IMR-90 (cell line): ENCODE measurements around the gene GLI1. TPM values are rescaled to one million over a fixed set of nuclear protein-coding genes. Genes with fewer than 3 reads are reported as not detected.

Experiments
- ATAC-seq: fragments of 200-7000 bp; cut with Tn5 transposase; 2 replicates; pipeline ENCODE4 v1.9.1; 2020; ENCODE audit warnings: low read depth, mild to moderate bottlenecking, moderate library complexity
- BruUV-seq: library from RNA; stranded (reverse); fragments of 400-500 nt; replicated peaks from 2 replicates; lab custom pipeline; 2021; lab: Mats Ljungman, UMichigan
- CTCF ChIA-PET: fragments of 300-600 bp; formaldehyde crosslinking; extraction: SDS; loops from one replicate; lab custom pipeline; 2021; ENCODE audit warnings: antibody characterized with exemption; lab: Yijun Ruan, JAX
- POLR2A ChIA-PET: fragments of 300-600 bp; sonication (Branson Sonifier 250); formaldehyde crosslinking; loops from one replicate; lab custom pipeline; 2022; ENCODE audit warnings: antibody characterized with exemption; ENCODE audit not compliant: unreplicated experiment; lab: Charles Lee
- DNase-seq: peaks from one replicate; pipeline ENCODE4 v3.0.0; 2013
- H2AFZ ChIP-seq: replicated peaks from 2 replicates; pipeline ENCODE3; 2013; ENCODE audit warnings: low read length, mild to moderate bottlenecking; ENCODE audit not compliant: poor library complexity
- H2AK5ac ChIP-seq: 2 replicates; pipeline ENCODE4 v1.6.1; 2013; ENCODE audit warnings: low read depth, low read length, inconsistent platforms
- H2AK9ac ChIP-seq: replicated peaks from 2 replicates; pipeline ENCODE3; 2013; ENCODE audit warnings: mild to moderate bottlenecking, low read depth, low read length, moderate library complexity; ENCODE audit not compliant: poor library complexity
- H2BK120ac ChIP-seq: 2 replicates; pipeline ENCODE4 v1.6.1; 2013; ENCODE audit warnings: low read depth, low read length, inconsistent platforms
- H2BK15ac ChIP-seq: 3 replicates; pipeline ENCODE4 v1.6.1; 2013; ENCODE audit warnings: low read depth, low read length, inconsistent platforms
- H2BK20ac ChIP-seq: 2 replicates; pipeline ENCODE4 v1.6.1; 2013; ENCODE audit warnings: low read depth, mild to moderate bottlenecking, inconsistent platforms, low read length, moderate library complexity
- H2BK5ac ChIP-seq: 2 replicates; pipeline ENCODE4 v1.6.1; 2013; ENCODE audit warnings: mild to moderate bottlenecking, low read depth, low read length, inconsistent platforms; ENCODE audit not compliant: poor library complexity, severe bottlenecking
- H3K14ac ChIP-seq: replicated peaks from 2 replicates; pipeline ENCODE4 v1.6.1; 2013; ENCODE audit warnings: low read depth, low read length, inconsistent platforms
- H3K18ac ChIP-seq: 2 replicates; pipeline ENCODE4 v1.6.1; 2013; ENCODE audit warnings: low read depth, low read length, control low read depth
- H3K23ac ChIP-seq: 2 replicates; pipeline ENCODE4 v1.6.1; 2013; ENCODE audit warnings: low read depth, low read length, inconsistent platforms
- H3K27ac ChIP-seq: 2 replicates; pipeline ENCODE4 v1.5.1; 2013; ENCODE audit warnings: mild to moderate bottlenecking, control low read depth, low read length; ENCODE audit not compliant: insufficient read depth
- H3K27me3 ChIP-seq: 2 replicates; pipeline ENCODE4 v1.6.1; 2013; ENCODE audit warnings: low read length; ENCODE audit not compliant: control insufficient read depth, insufficient read depth
- H3K36me3 ChIP-seq: 2 replicates; pipeline ENCODE4 v1.6.1; 2013; ENCODE audit warnings: low read length, mixed read lengths; ENCODE audit not compliant: control insufficient read depth, insufficient read depth
- H3K4ac ChIP-seq: 2 replicates; pipeline ENCODE4 v1.6.1; 2013; ENCODE audit warnings: low read depth, low read length, inconsistent platforms
- H3K4me1 ChIP-seq: 2 replicates; pipeline ENCODE4 v1.6.1; 2013; ENCODE audit warnings: low read length, mixed read lengths; ENCODE audit not compliant: control insufficient read depth, insufficient read depth
- H3K4me2 ChIP-seq: 2 replicates; pipeline ENCODE4 v1.6.1; 2013; ENCODE audit warnings: low read depth, mild to moderate bottlenecking, control low read depth, low read length, moderate library complexity
- H3K4me3 ChIP-seq: 2 replicates; pipeline ENCODE4 v1.5.1; 2013; ENCODE audit warnings: low read depth, mild to moderate bottlenecking, control low read depth, low read length, moderate library complexity; ENCODE audit not compliant: insufficient read depth
- H3K56ac ChIP-seq: 2 replicates; pipeline ENCODE4 v1.6.1; 2013; ENCODE audit warnings: low read length, inconsistent platforms; ENCODE audit not compliant: insufficient read depth; ENCODE audit errors: extremely low read depth
- H3K79me1 ChIP-seq, 2 experiments: 2 replicates each; pipeline ENCODE4 v1.6.1; 2013; ENCODE audit warnings: low read length in 2 of 2, inconsistent platforms in 1 of 2, low read depth in 1 of 2
- H3K9ac ChIP-seq: 2 replicates; pipeline ENCODE4 v1.6.1; 2013; ENCODE audit warnings: low read depth, low read length, control low read depth
- H3K9me1 ChIP-seq: 2 replicates; pipeline ENCODE4 v1.6.1; 2013; ENCODE audit warnings: low read length, inconsistent platforms; ENCODE audit not compliant: insufficient read depth
- H3K9me3 ChIP-seq: 2 replicates; pipeline ENCODE4 v1.6.1; 2013; ENCODE audit warnings: low read length; ENCODE audit not compliant: control insufficient read depth, insufficient read depth
- H4K20me1 ChIP-seq: 2 replicates; pipeline ENCODE4 v1.6.1; 2013; ENCODE audit warnings: low read length, inconsistent platforms; ENCODE audit not compliant: insufficient read depth
- H4K5ac ChIP-seq: 2 replicates; pipeline ENCODE4 v1.6.1; 2013; ENCODE audit warnings: mild to moderate bottlenecking, low read depth, low read length, control low read depth
- H4K8ac ChIP-seq, 2 experiments: 2 replicates each; pipeline ENCODE4 v1.6.1; 2013; ENCODE audit warnings: low read depth in 2 of 2, low read length in 2 of 2, control low read depth in 1 of 2, inconsistent platforms in 1 of 2
- H4K91ac ChIP-seq: 2 replicates; pipeline ENCODE4 v1.6.1; 2013; ENCODE audit warnings: low read depth, low read length, inconsistent platforms; ENCODE audit not compliant: insufficient read depth
- BHLHE40 ChIP-seq: fragments of 150-350 bp; IDR thresholded peaks from 2 replicates; pipeline ENCODE4 v1.6.1; 2016; ENCODE audit warnings: mild to moderate bottlenecking, low read depth, low read length
- MAFK ChIP-seq: IDR thresholded peaks from 2 replicates; pipeline ENCODE4 v1.6.1; 2012; ENCODE audit warnings: low read depth, low read length, improper control_type of control experiment
- MXI1 ChIP-seq: IDR thresholded peaks from 2 replicates; pipeline ENCODE4 v1.6.1; 2012; ENCODE audit warnings: low read depth, mild to moderate bottlenecking, low read length, moderate library complexity, borderline replicate concordance
- NFE2L2 ChIP-seq: fragments of 150-350 bp; IDR thresholded peaks from 2 replicates; pipeline ENCODE4 v1.6.1; 2016; ENCODE audit warnings: low read depth, mild to moderate bottlenecking, low read length
- RAD21 ChIP-seq: IDR thresholded peaks from 2 replicates; pipeline ENCODE4 v1.6.1; 2012; ENCODE audit warnings: low read length, improper control_type of control experiment
- SMC3 ChIP-seq: fragments of 150-350 bp; IDR thresholded peaks from 2 replicates; pipeline ENCODE4 v1.6.1; 2016; ENCODE audit warnings: low read depth, mild to moderate bottlenecking, antibody characterized with exemption, low read length, moderate library complexity
- WGBS, 2 experiments: methylation state at CpG; one replicate each; pipeline versions ENCODE4 v1.1.5 to v1.1.7; 2013; ENCODE audit warnings: missing lambda C conversion rate in 2 of 2; ENCODE audit not compliant: insufficient read length in 1 of 2; ENCODE audit errors: extremely low coverage in 2 of 2; 5-methylcytosine and 5-hydroxymethylcytosine counted together
- dilution Hi-C: fragments of 300-500 bp; cut with HindIII; formaldehyde crosslinking; loops from one replicate; pipeline ENCODE4 v1.14.3; 2018; ENCODE audit warnings: low sequenced_read_pairs; ENCODE audit not compliant: unreplicated experiment
- in situ Hi-C: fragments of 300-500 bp; cut with MboI; formaldehyde crosslinking; loops from 3 replicates; pipeline ENCODE4 v1.14.3; 2019; ENCODE audit warnings: low sequenced_read_pairs, inconsistent platforms, mixed read lengths
- intact Hi-C: fragments of 100-400 bp; cut with micrococcal nuclease; formaldehyde crosslinking; loops from 2 replicates; pipeline ENCODE4 v1.10.0; 2022
- polyA plus RNA-seq, 3 experiments: library from polyadenylated mRNA; depleted of rRNA; stranded (reverse); fragments of >200 nt; gene quantifications; 2 replicates each; pipeline ENCODE4 v1.2.3, GENCODE V29; 2012; ENCODE audit warnings: low replicate concordance in 1 of 3
- total RNA-seq: library from RNA; depleted of rRNA; stranded (reverse); fragments of >200 nt; gene quantifications from 2 replicates; pipeline ENCODE4 v1.2.3, GENCODE V29; 2012
- TF ChIP-seq, protein P1 (sequence below): fragments of 150-350 bp; IDR thresholded peaks from 2 replicates; pipeline ENCODE4 v1.6.1; 2017; ENCODE audit warnings: mild to moderate bottlenecking, antibody characterized with exemption, low read length, low read depth

GLI1 gene
- total and polyA plus RNA-seq, 2 of the 4 experiments (the other 2 are of a cell fraction) = 1.3 to 3.8 TPM

DNA sequence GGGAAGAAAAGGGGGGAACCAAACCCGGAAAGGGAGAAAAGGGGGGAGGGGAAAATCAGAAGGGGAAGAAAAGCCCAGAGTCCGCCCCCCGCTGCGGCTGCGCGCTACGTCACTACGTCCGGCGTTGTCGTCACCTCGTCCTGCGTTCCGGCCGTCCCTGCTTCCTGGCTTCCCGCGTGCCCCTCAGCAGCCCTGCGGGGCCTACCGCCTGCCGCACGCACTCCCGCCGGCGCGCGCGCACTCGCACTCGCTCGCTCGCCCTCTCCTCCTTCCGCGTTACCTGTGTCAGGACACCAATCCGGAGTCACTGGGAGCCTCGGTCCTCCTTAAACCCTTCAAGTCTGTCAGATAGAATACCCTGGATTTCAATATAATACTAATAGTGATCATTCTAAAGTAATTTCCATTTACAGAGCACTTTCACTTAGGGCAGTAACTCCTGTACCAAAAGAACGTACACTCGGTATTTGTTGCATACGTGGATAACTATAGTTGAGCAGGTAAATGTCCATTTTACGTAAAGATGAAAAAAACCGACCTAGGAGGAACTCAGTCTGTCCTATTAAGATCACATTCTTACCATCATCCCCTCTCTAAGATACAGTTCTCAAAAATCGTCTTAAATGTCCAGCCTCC lies 28.5 kb upstream of the GLI1 start, which contains the start of gene R3HDM2 (continued):
- TF ChIP-seq SMC3 (no peak), RAD21 (no peak)

DNA sequence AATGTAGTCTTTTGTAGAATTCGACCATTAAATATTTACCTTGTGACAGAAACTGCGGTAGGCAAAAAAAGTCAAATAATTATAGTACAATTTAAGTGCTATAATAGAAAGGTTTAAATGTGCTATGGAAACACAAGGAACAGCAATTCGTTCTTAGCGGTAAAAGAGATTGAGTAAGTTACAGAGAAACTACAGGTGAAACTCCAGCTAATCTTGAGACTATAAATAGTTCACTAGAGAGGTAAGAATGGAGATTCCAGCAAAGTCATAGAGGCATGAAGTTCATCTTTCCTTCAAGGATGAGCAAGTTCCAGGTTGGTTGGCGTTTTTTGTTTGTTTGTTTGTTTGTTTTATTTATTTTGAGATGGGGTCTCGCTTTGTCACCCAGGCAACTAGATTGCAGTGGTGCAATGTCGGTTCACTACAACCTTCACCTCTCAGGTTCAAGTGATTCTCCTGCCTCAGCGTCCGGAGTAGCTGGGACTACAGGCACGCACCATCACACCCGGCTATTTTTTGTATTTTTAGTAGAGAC lies 27.9 kb upstream of the GLI1 start:
- Histone ChIP-seq H3K36me3 (no peaks in the 10 kb centered on the region), H2AFZ (no peak overlapping the region), H3K9ac (no peak overlapping the region), H2BK15ac (no peak overlapping the region), H3K56ac (0 out of 2 replicates have a peak overlapping the region, but pooled peaks have one; percentile 81), H3K23ac (peak overlapping the region; percentile 97; the same call in 1 of the 2 replicates), H3K4me1 (peaks cover 3% of the 10 kb centered on the region), H3K18ac (no peak overlapping the region), H2BK5ac (no peak overlapping the region), H3K27ac (no peak overlapping the region), H3K4me2 (peak overlapping the region; percentile 92; the same call in 1 of the 2 replicates), H4K5ac (peak overlapping the region; percentile 8; the same call in 1 of the 2 replicates), H4K91ac (no peak overlapping the region), H3K4me3 (no peak overlapping the region), H3K9me1 (0 out of 2 replicates have a peak, but pooled peaks cover 3% of the 10 kb centered on the region), H2AK9ac (no peak overlapping the region), H2BK120ac (no peak overlapping the region), H3K4ac (no peak overlapping the region; the same call in 1 of the 2 replicates), H3K14ac (no peak overlapping the region; the same call in 1 of the 2 replicates), H2AK5ac (no peak overlapping the region), H3K9me3 (no peaks in the 10 kb centered on the region), H4K8ac (peak overlapping the region; percentile 94 to 97), H3K79me1 (peaks cover 15 to 35% of the 10 kb centered on the region in 2 experiments), H3K27me3 (no peaks in the 10 kb centered on the region), H4K20me1 (no peaks in the 10 kb centered on the region; the same call in 1 of the 2 replicates), H2BK20ac (no peak overlapping the region)
- 100% methylated on average over 2 of the region's 11 CpGs; no CpG with 5 or more reads in 1 of the 2 experiments for WGBS, 2 experiments
- dilution Hi-C loops = no loop called here
- in situ Hi-C loops = no loop called here
- no peak for DNase-seq
- intact Hi-C loops = loop anchor here (5.0 kb wide), 1 partner anchor 124 kb away; no protein-coding TSS in a partner anchor
- no TSS peak for BruUV-seq
- ATAC-seq = no peak
- ChIA-PET CTCF (no interaction called here), POLR2A (interaction anchor here (0.7 kb wide), 1 partner anchor 119 kb away, joined by 4 read pairs; no protein-coding TSS in a partner anchor)
- TF ChIP-seq BHLHE40 (no peak), SMC3 (no peak), MAFK (no peak), MXI1 (no peak), NFE2L2 (no peak)
- TF ChIP-seq, protein P1, sequence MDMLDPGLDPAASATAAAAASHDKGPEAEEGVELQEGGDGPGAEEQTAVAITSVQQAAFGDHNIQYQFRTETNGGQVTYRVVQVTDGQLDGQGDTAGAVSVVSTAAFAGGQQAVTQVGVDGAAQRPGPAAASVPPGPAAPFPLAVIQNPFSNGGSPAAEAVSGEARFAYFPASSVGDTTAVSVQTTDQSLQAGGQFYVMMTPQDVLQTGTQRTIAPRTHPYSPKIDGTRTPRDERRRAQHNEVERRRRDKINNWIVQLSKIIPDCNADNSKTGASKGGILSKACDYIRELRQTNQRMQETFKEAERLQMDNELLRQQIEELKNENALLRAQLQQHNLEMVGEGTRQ = no peak
